ENCODE measurements around the gene TADA2A.
A peak's percentile ranks its signal among the peaks of the same experiment; 100 is the strongest.

The TADA2A gene

GRCh38 chr17:37463039-37463438 is 56.4 kb downstream of the TADA2A start:
- no peak for DNase-seq (ENCODE audit: low spot score)

GRCh38 chr17:37465069-37465616 is 58.5 kb downstream of the TADA2A start:
- no peak for DNase-seq (ENCODE audit: low spot score)

- no peak for DNase-seq (ENCODE audit: low spot score)
These were observed 59.8 kb downstream of the TADA2A start for GRCh38 chr17:37466471-37466870.

- DNase-seq (ENCODE audit: low spot score), result no peak
These were observed 63.5 kb downstream of the TADA2A start for GRCh38 chr17:37470181-37470580.

GRCh38 chr17:37475731-37476420 is 69.2 kb downstream of the TADA2A start:
- DNase-seq (ENCODE audit: low spot score), result no peak

GRCh38 chr17:37476431-37477120 is 69.9 kb downstream of the TADA2A start:
- DNase-seq (ENCODE audit: low spot score), result no peak

- DNase-seq (ENCODE audit: low spot score), result no peak
These were observed 71.5 kb downstream of the TADA2A start for GRCh38 chr17:37478187-37478586.

- DNase-seq (ENCODE audit: low spot score), result no peak
These were observed 72.3 kb downstream of the TADA2A start for GRCh38 chr17:37479025-37479424.

GRCh38 chr17:37480427-37480826 is 73.7 kb downstream of the TADA2A start:
- no peak for DNase-seq (ENCODE audit: low spot score)

- DNase-seq (ENCODE audit: low spot score), result no peak
These were observed 74.4 kb downstream of the TADA2A start for GRCh38 chr17:37481001-37481665.

GRCh38 chr17:37483311-37484039 is 76.8 kb downstream of the TADA2A start:
- DNase-seq (ENCODE audit: low spot score), result no peak

GRCh38 chr17:37485938-37486570 is 79.4 kb downstream of the TADA2A start:
- no peak for DNase-seq (ENCODE audit: low spot score)

GRCh38 chr17:37488009-37488604 is 81.4 kb downstream of the TADA2A start:
- DNase-seq (ENCODE audit: low spot score), result no peak

GRCh38 chr17:37488607-37489196 is 82.0 kb downstream of the TADA2A start:
- DNase-seq (ENCODE audit: low spot score), result peak; percentile 72

GRCh38 chr17:37489197-37490001 is 82.7 kb downstream of the TADA2A start, which contains the start of gene DUSP14:
Gene DUSP14 (plus strand): TSS chr17:37489891. CDS start chr17:37512273, 22,382 bp downstream.
- DNase-seq (ENCODE audit: low spot score), result peak; percentile 86

- DNase-seq (ENCODE audit: low spot score), result peak; percentile 63
These were observed 83.4 kb downstream of the TADA2A start for GRCh38 chr17:37490022-37490587.

- no peak for DNase-seq (ENCODE audit: low spot score)
These were observed 84.2 kb downstream of the TADA2A start for GRCh38 chr17:37490638-37491614.

- no peak for DNase-seq (ENCODE audit: low spot score)
These were observed 85.5 kb downstream of the TADA2A start for GRCh38 chr17:37492167-37492566.

All from CD4-positive, alpha-beta T cell treated with Interleukin-15 for 4 hours (primary cell).